Measurements from ENCODE around the gene RNF13. TPM values are rescaled to one million over a fixed set of nuclear protein-coding genes. Genes with fewer than 3 reads are reported as not detected.

Gene RNF13
- total and polyA plus RNA-seq, 2 of the 4 experiments (the other 2 are of a cell fraction) = 12.8 to 29.8 TPM

DNA sequence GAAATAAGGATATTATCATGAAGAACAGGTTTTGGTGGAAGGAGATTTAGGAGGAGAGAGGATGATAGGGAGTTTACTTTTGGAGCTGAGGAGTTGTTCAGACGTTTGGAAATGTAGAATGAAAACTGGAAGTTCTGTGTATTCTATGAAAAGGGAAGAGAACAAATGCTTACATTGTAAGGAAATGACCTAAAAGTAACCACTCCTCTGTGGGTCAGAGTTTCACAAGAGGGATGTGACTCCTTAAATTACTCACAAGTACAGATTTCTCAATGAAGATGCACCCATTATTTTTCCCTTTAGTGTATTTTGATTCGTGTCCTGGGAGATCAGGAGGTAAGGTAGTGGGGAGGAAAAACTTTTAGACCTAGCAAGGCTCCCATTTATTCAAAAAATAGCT is 4.0 kb downstream of the RNF13 start:
- Histone ChIP-seq H4K20me1 (ENCODE audit: insufficient read depth, low read length) (peaks cover 24% of the 10 kb centered on the region; the same call in 1 of the 2 replicates), H3K4ac (ENCODE audit: low read depth, low read length) (no peak overlapping the region), H3K79me1 (ENCODE audit: low read depth in 1 of 2, low read length in 2 of 2) (peaks cover 2 to 64% of the 10 kb centered on the region in 2 experiments; a peak in 3 of 4 replicates), H2AFZ (replicated peaks; ENCODE audit: low read length, poor library complexity) (no peak overlapping the region), H2AK5ac (ENCODE audit: low read depth, low read length) (no peak overlapping the region), H3K56ac (ENCODE audit: extremely low read depth, insufficient read depth, low read length) (no peak overlapping the region), H4K91ac (ENCODE audit: insufficient read depth, low read depth, low read length) (no peak overlapping the region), H3K27me3 (ENCODE audit: control insufficient read depth, insufficient read depth, low read length) (no peaks in the 10 kb centered on the region), H3K23ac (ENCODE audit: low read depth, low read length) (no peak overlapping the region), H3K9me1 (ENCODE audit: insufficient read depth, low read length) (no peaks in the 10 kb centered on the region), H2BK15ac (ENCODE audit: low read depth, low read length) (no peak overlapping the region), H4K5ac (ENCODE audit: low read depth, low read length) (no peak overlapping the region), H3K9ac (ENCODE audit: low read depth, low read length) (no peak overlapping the region), H3K4me3 (ENCODE audit: insufficient read depth, low read depth, low read length) (no peak overlapping the region), H2AK9ac (replicated peaks; ENCODE audit: low read depth, low read length, poor library complexity) (no peak overlapping the region), H3K27ac (ENCODE audit: insufficient read depth, low read length) (no peak overlapping the region), H3K18ac (ENCODE audit: low read depth, low read length) (no peak overlapping the region), H3K14ac (replicated peaks; ENCODE audit: low read depth, low read length) (no peak overlapping the region), H3K36me3 (ENCODE audit: control insufficient read depth, insufficient read depth, low read length) (no peaks in the 10 kb centered on the region), H3K9me3 (ENCODE audit: control insufficient read depth, insufficient read depth, low read length) (no peaks in the 10 kb centered on the region), H2BK120ac (ENCODE audit: low read depth, low read length) (no peak overlapping the region), H2BK5ac (ENCODE audit: low read depth, low read length, poor library complexity, severe bottlenecking) (peak overlapping the region; percentile 5), H3K4me1 (ENCODE audit: control insufficient read depth, insufficient read depth, low read length) (no peaks in the 10 kb centered on the region), H3K4me2 (ENCODE audit: low read depth, low read length) (no peak overlapping the region), H4K8ac (ENCODE audit: low read depth in 2 of 2, low read length in 2 of 2) (no peak overlapping the region), H2BK20ac (ENCODE audit: low read depth, low read length) (no peak overlapping the region)
- ChIA-PET CTCF (no interaction called here), POLR2A (ENCODE audit: unreplicated experiment) (no interaction called here)
- TF ChIP-seq MAZ (IDR thresholded peaks at IDR 0.05; ENCODE audit: borderline replicate concordance, low read depth, low read length) (no peak), CEBPB (IDR thresholded peaks at IDR 0.05; ENCODE audit: low read depth, low read length) (peak; percentile 88)
- intact Hi-C loops (cut with micrococcal nuclease) = no loop called here
- WGBS, 2 experiments (ENCODE audit: extremely low coverage in 2 of 2, insufficient read length in 1 of 2) = 100% methylated on average over 1 of the region's 2 CpGs; no CpG with 5 or more reads in 1 of the 2 experiments
- DNase-seq = peak; percentile 82
- in situ Hi-C loops (cut with MboI; ENCODE audit: low sequenced_read_pairs) = no loop called here
- no peak for ATAC-seq (ENCODE audit: low read depth)
- dilution Hi-C loops (cut with HindIII; ENCODE audit: low sequenced_read_pairs, unreplicated experiment) = no loop called here
- BruUV-seq (replicated peaks) = no TSS peak

All from IMR-90 (cell line).